ENCODE results near the gene HMCN2. TPM values are rescaled to one million over a fixed set of nuclear protein-coding genes. Genes with fewer than 3 reads are reported as not detected.

Gene HMCN2
- total RNA-seq, 4 donors from 2014 or later = 0.68 to 9.2 (median 4.7) TPM

DNA sequence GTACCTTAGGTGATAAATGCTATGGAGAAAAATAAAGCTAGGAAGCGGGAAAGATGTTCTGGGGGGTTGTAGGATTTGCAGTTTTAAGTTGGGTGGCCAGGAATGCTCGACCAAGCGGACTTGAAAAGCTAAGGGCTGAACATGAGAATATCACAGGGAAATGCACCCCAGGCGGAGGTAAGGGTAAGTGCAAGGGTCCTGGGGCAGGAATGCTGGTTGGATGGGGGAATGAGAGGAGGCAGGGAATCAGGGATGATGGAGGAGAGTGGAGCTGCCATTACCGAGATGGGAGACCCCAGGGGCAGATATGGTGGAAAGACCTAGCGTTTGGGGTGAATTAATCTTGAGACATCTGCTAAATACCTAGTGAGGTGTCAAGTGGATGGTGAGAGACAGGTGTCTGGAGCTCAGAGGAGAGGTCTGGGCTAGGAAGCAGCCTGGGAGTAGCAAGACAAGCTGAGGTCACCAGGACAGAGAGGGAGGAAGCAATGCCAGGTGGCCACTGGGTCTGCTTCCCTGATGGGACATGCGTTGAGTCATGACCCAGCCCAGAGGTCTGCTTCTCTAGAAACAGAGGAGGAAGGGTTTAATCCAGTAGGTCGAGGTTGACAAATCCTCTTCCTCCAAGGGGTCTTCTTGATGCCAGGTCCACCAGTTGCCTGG, 101.5 kb downstream of the HMCN2 start:
- TF ChIP-seq, protein P1, sequence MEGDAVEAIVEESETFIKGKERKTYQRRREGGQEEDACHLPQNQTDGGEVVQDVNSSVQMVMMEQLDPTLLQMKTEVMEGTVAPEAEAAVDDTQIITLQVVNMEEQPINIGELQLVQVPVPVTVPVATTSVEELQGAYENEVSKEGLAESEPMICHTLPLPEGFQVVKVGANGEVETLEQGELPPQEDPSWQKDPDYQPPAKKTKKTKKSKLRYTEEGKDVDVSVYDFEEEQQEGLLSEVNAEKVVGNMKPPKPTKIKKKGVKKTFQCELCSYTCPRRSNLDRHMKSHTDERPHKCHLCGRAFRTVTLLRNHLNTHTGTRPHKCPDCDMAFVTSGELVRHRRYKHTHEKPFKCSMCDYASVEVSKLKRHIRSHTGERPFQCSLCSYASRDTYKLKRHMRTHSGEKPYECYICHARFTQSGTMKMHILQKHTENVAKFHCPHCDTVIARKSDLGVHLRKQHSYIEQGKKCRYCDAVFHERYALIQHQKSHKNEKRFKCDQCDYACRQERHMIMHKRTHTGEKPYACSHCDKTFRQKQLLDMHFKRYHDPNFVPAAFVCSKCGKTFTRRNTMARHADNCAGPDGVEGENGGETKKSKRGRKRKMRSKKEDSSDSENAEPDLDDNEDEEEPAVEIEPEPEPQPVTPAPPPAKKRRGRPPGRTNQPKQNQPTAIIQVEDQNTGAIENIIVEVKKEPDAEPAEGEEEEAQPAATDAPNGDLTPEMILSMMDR (IDR thresholded peaks at IDR 0.05; ENCODE audit: low read depth) = no peak

DNA sequence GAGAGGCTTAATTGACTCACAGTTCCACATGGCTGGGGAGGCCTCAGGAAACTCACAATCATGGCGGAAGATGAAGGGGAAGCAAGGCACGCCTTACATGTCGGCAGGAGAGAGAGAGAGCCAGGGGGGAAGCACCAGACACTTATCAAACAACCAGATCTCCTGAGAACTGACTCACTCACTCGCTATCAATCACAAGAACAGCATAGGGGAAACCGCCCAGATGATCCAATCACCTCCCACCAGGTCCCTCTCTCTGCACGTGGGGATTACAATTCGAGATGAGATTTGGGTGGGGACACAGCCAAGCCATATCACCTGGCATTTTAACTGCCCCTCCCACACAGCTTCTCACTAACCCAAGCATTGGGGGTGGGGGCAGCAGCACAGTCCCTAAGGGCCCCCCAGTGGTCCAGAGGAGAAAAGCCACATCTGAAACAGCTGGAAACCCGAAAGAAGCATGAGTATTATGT, 103.1 kb downstream of the HMCN2 start:
- TF ChIP-seq, protein P1 (IDR thresholded peaks at IDR 0.05; ENCODE audit: low read depth) = no peak

DNA sequence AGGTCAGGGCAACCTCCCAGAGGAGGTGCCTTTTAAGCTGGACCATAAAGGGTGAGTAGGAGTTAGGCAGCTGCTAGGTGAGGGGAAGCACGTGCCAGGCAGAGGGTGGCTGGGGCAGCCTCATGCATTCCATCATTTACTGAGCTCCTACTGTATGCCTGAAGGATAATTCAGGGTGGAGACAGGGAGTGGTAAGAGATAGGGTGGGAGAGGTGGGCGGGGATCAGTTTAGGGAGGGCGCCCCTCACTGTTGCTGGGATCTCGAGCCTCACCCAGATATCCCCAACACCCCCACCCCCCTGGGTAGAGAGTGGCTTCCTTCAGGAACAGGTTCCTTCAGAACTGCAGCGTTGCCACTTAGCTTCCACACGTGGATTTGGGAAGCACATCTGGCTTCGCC, 104.7 kb downstream of the HMCN2 start:
- TF ChIP-seq, protein P1 (IDR thresholded peaks at IDR 0.05; ENCODE audit: low read depth) = no peak

DNA sequence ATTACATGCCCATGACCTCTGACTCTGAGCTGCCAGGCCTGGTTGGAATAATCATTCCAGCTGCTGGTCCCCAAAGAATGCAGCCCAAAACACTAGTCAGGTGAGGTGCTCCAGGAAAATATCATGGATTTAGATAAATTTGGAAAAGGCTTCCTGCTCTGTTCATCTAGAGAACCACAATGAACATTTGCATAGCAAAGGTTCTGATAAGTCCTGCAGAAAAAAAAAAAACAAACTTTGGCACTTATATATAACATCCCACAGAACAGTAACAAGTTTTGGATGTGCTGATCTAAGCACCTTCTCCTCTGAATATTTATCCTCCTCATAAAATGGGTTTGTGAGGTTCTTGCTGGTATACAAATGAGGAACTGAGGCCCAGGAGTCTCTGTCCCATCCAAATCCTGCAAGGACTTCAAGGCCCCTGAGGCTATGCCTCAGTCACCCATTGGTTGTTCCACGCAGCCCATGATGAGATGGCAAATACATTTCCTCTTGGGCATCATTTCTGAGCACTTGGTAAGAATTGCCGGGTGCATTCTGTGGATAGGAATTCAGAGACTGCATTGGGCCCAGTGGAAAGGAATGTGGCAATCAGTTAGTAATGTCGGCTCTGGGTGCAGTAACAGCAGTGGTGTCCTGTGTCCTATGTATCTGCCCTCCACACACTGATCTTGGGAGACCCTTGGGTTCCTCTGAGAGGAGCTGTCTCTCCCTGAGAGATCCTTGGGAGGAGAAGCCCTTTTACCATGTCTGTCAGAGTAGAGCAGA, 105.8 kb downstream of the HMCN2 start:
- TF ChIP-seq, protein P1 (IDR thresholded peaks at IDR 0.05; ENCODE audit: low read depth) = no peak

DNA sequence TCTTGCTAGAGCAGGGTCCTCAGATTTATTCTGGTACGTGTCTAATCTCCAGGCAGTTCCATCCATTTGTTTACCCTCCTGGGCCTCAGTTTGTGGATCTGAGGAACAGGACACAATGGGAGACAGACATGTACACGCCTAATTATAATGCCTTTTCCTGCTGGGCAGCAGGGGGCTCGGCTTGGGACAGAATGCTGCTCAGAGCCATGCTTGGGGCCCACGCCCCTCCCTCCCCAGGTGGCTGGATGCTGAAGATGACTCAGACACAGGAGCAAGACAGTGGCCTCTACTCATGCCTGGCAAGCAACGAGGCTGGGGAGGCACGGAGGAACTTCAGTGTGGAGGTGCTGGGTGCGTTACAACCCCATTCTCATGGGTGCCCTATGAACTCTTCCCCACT, 106.5 kb downstream of the HMCN2 start:
- TF ChIP-seq, protein P1 (IDR thresholded peaks at IDR 0.05; ENCODE audit: low read depth) = no peak

DNA sequence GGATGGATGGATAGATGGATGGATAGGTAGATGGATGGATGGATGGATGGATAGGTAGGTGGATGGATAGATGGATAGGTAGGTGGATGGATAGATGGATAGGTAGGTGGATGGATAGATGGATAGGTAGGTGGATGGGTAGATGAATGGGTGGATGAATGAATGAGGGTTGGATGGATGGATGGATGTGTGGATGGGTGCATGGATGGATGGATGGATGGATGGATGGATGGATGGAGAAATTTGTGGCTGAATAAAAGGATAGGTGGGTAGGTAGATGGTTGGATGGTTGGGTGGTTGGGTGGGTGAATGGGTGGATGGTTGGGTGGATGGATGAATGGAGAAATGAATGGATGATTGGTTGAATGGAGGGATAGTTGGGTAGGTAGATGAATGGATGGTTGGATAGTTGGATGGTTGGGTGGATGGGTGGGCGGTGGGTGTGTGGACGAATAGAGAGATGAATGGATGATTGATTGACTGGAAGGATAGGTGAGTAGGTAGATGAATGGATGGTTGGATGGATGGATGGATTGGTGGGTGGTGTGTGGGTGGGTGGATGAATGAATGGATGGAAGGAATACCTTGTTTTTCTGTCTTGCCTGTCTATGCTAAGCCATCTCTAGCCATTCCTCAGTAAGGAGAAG, 108.2 kb downstream of the HMCN2 start:
- TF ChIP-seq, protein P1 (IDR thresholded peaks at IDR 0.05; ENCODE audit: low read depth) = no peak

DNA sequence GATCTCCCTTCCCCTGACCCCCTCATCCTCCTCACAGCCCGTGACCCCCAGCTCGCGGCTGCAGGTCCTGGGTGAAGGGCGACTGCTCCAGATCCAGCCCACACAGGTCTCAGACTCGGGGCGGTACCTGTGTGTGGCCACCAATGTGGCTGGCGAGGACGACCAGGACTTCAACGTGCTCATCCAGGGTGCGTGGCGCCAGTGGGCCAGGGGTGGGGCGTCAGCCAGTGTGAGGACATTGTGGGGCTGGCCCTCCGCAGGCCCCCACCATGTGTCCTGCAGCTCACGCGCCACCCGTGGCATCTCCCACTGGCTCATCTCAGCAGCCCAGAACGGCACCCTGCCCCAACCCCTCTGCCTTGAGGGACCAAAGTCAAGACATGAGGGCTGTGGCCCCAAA, 112.1 kb downstream of the HMCN2 start:
- TF ChIP-seq, protein P1 (IDR thresholded peaks at IDR 0.05; ENCODE audit: low read depth) = no peak
